ENCODE data around the gene RPL22.

Gene RPL22

GRCh38 chr1:6218375-6219164 is 19.2 kb upstream of the RPL22 start:
- TF ChIP-seq GATA2 (IDR thresholded peaks at IDR 0.05; ENCODE audit: low read depth, low read length) (no peak), GATA3 (IDR thresholded peaks at IDR 0.05; ENCODE audit: low read depth, low read length) (no peak)

- TF ChIP-seq GATA3 (IDR thresholded peaks at IDR 0.05; ENCODE audit: low read depth, low read length) (no peak), GATA2 (IDR thresholded peaks at IDR 0.05; ENCODE audit: low read depth, low read length) (no peak)
Observed at GRCh38 chr1:6212193-6212959, 13.0 kb upstream of the RPL22 start.

GRCh38 chr1:6211731-6212130 is 12.3 kb upstream of the RPL22 start:
- TF ChIP-seq GATA3 (IDR thresholded peaks at IDR 0.05; ENCODE audit: low read depth, low read length) (no peak), GATA2 (IDR thresholded peaks at IDR 0.05; ENCODE audit: low read depth, low read length) (no peak)

DNA sequence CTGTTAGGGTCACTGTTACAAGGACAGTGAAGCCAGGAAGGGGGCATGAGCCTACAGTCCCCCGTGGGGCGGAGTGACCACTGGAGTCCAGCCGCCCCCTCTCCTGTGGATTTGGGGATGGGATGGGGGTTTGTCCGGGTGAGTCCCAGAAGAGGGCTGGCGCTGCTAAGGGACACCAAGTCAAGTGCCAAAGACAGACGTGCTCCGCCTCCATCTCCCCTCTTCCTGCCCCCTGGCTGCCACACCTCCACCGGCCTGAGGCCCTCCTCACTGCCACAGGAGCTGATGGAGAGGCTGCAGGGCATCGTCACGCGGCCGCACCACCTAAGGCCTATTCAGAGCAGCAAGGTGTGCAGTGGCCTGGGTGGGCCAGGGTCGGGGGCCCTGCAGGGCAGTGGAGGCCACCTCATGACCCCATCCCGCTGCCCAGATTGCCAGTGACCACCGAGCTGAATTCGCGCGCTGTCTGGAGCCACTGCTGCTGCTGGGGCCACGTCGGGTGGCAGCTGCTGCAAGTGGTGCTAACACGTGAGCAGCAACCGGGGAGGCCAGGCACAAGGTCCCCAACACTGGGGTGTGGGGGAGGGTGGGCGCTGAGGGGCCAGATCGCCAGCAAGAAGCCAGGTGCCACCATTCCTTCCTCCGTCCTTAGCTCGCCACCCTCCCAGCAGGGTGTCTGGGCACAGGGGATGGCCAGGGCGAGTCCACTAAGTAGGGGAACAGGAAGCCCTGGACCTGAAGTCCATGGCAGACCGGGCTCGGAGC is 11.4 kb upstream of the RPL22 start:
- TF ChIP-seq GATA3 (IDR thresholded peaks at IDR 0.05; ENCODE audit: low read depth, low read length), result no peak
- TF ChIP-seq GATA2 (IDR thresholded peaks at IDR 0.05; ENCODE audit: low read depth, low read length), result no peak

DNA sequence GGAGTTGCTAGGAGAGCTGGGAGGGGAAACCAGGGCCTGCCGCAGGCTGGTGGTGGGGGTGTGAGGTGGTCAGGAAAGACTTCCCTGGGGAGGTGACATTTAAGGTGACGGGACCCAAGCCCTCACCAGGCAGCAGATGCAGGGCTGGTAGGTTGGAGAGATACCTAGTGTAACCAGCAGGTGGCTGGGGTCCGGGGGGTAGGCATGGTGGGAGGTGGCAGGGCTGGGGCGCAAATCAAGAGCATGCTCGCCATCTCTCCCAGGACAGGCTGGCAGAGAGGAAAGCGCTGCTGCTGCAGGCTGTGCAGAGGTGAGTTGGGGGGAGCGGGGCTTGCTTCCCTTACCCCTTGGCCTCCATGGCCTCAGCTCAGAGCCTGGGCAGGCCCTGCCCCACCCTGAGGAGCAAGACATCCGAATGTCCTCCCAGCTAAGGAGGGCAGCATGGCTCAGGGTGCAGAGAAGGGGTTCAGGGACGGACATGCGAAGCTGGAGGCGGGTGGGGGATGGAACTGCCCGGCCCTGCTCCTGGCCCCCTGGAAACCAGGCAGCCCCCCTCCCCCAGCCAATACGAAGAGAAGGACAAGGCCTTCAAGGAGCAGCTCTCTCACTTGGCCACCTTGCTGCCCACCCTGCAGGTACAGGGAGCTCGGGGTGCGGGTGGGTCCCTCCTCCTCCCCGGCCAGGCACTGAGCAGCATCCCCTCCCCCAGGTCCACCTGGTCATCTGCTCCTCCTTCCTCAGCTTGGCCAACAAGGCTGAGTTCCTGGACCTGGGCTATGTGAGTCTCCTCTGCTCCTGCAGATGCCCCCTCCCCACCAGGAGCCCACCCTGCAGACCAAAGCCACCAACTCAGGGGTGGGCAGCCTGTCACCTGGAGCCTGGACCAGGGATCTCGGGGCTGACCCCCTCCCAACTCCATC is 10.5 kb upstream of the RPL22 start:
- no peak for TF ChIP-seq GATA2 (IDR thresholded peaks at IDR 0.05; ENCODE audit: low read depth, low read length)
- no peak for TF ChIP-seq GATA3 (IDR thresholded peaks at IDR 0.05; ENCODE audit: low read depth, low read length)

DNA sequence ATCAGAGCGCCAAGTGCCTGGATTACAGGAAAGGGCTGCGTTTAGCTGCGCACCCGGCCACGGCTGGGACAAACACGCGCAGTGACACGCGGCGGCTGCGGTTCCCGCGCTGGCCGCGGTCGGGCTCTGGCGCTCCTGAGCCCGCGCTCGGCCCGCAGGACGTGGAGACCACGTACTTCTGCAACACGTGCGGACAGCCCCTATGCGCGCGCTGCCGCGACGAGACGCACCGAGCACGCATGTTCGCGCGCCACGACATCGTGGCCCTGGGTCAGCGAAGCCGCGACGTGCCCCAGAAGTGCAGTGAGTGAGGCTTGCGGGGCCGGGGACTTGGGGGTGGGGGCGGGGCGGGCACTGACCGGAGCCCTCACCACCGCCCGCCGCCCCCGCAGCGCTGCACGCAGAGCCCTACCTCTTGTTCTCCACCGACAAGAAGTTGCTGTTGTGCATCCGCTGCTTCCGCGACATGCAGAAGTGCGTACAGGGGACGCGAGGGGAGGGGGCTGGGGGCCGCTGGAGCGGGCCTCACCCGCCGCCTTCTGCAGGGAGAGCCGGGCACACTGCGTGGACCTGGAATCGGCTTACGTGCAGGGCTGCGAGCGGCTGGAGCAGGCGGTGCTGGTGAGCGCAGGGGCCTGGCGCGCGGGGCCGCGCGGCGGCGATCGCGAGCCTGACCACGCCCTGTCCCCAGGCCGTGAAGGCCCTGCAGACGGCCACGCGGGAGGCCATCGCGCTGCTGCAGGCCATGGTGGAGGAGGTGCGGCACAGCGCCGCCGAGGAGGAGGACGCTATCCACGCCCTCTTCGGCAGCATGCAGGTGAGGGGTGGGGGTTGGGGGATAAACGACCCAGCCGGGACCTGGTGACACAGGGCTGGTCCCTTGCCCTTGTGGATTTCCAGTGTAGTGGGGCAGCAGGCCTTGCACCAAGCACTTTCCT is 9.6 kb upstream of the RPL22 start:
- TF ChIP-seq GATA3 (IDR thresholded peaks at IDR 0.05; ENCODE audit: low read depth, low read length), result no peak
- TF ChIP-seq GATA2 (IDR thresholded peaks at IDR 0.05; ENCODE audit: low read depth, low read length), result no peak

GRCh38 chr1:6207921-6208320 is 8.5 kb upstream of the RPL22 start:
- TF ChIP-seq GATA3 (IDR thresholded peaks at IDR 0.05; ENCODE audit: low read depth, low read length) (no peak), GATA2 (IDR thresholded peaks at IDR 0.05; ENCODE audit: low read depth, low read length) (no peak)

DNA sequence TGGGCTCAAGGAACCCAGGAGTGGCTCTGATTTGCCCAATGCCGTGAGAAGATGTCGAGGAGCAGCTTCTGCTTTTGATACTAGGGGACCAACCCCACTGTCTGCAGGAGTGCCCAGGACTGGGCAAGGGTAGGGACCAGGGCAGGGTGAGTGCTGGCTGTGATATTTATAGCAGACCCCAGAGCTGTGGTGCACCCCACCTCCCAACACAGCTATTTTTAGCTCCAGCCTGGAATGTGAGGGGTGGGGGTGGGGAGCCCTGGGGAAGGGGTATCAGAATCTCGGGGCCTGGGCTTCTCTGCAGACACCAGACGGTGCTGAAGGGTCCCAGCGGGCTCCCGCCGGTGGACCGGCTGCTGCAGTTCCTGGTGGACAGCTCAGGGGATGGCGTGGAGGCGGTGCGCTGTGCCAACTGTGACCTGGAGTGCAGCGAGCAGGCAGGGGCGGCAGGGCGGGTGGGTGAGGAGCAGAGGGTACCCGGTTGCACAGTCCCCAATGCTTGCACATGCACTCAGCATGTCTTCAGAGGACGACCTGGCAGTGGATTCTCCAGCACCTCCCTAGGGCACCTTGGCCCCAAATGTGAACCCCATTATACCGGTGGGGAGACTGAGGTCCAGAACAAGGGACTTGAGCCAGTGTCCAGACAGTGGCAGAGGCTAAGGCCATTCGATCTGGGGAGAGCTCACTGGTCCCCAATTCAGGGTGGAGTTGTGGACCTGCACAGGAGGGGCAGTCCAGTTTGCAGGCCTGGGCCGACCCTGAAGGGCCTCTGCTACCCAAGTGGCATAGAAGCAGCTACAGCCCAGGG is 7.9 kb upstream of the RPL22 start:
- no peak for TF ChIP-seq GATA2 (IDR thresholded peaks at IDR 0.05; ENCODE audit: low read depth, low read length)
- no peak for TF ChIP-seq GATA3 (IDR thresholded peaks at IDR 0.05; ENCODE audit: low read depth, low read length)

DNA sequence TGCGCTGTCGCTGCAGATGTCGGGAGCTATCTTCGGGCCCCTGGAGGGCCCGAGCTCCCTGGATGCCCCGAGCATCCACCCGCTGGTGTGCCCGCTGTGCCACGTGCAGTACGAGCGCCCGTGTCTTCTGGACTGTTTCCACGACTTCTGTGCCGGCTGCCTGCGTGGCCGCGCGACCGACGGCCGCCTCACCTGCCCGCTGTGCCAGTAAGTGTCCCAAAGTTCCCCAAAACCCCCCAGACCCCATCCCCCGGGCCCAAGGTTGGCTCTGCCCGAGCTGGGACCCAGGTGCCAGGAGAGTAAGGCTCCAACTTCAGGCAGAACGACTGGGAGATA is 7.1 kb upstream of the RPL22 start:
- no peak for TF ChIP-seq GATA2 (IDR thresholded peaks at IDR 0.05; ENCODE audit: low read depth, low read length)
- no peak for TF ChIP-seq GATA3 (IDR thresholded peaks at IDR 0.05; ENCODE audit: low read depth, low read length)

DNA sequence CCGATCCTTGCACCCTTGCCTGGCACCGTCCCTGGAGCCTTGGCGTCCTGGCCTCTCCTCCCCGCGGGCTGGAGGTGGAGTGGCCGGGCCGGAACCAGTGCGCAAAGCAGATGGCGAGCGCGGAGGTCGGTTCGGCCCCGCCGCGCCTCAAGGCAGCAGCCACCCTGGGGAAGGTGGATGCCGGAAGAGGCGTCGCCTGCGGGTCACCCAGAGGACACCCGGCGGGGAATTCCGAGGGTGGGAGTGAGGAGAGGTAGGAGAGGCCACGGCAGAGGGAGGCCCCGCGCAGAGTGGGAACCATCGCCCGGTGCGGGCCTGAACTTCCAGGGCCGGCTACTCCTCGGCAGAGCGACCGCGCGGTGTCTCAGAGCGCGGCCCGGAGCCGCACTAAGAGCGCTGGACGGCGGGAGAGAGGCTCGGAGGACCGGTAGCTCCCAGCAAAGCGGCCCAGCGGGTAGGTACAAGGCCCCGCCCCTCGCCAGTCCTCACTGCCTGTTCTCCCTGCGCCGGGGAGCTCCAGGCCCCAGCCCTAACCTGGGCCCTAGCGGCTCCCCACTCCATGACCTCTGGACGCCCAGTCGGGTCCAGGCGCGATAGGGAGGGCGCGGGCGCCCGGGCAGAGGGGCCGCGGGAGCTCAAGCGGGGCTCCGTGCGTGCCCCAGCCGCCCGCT is 6.6 kb upstream of the RPL22 start, which contains the start of gene RNF207:
Gene RNF207 (plus strand): TSS at position 271 of the 671 bp plus-strand sequence. CDS start 417 bp downstream, outside the sequence.
- TF ChIP-seq GATA2 (IDR thresholded peaks at IDR 0.05; ENCODE audit: low read depth, low read length) (no peak), GATA3 (IDR thresholded peaks at IDR 0.05; ENCODE audit: low read depth, low read length) (no peak)

GRCh38 chr1:6202256-6202655 is 2.9 kb upstream of the RPL22 start:
- TF ChIP-seq GATA3 (IDR thresholded peaks at IDR 0.05; ENCODE audit: low read depth, low read length) (no peak), GATA2 (IDR thresholded peaks at IDR 0.05; ENCODE audit: low read depth, low read length) (no peak)
